Amniotic epithelial cell (primary cell): ENCODE data around the gene SEC14L5.
"Not testable (repeated sequence)": the region's sequence is repeated elsewhere in the genome, so short reads cannot be mapped to it uniquely, and the experiment has no call there.

Experiments
- DNase-seq: peaks from one replicate; pipeline ENCODE4 v3.0.0-alpha.2; 2010; ENCODE audit warnings: low read depth

SEC14L5 gene

DNA sequence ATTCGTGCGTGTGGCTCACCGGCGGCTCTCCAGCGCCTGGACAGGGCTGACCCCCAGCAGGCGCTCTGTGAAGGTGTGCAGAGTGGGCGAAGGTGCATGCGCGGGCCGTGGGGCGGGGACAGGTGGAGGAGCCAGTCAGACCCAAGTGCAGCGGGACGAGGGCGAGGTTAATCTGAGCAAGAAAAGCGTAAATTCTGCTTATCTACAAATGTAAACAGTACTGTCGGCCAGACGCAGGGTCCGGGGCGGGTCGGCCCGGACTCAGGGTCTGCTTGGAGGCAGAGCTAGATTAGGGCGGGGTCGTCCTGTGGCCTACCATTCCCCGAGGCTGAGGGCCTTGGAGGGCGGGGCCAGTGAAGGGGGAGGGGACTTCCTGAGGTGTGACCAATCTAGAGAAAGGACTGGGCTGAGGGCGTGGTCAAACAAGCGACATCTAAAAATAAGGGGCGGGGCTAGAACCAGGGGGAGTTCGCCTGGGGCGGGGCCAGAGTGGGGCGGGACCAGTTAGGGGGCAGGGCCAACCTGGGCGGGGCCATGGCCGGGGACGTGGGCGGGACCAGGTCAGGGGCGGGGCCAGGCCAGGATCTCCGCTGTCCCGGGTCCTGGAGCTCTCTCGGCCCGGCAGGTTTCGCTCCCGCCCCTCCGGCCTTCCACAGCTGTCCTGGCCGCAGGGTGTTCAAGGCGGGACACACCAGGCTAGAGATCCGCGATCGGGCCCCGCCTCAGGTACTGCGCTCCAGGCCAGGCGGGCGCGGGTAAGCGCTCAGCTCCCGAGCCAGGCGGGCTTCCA is at the start of gene SEC14L5:
Gene SEC14L5, plus strand, starts transcription at position 611 of the 790 bp plus-strand sequence. CDS start 994 bp downstream, outside the sequence.
- peak; percentile 94 for DNase-seq

DNA sequence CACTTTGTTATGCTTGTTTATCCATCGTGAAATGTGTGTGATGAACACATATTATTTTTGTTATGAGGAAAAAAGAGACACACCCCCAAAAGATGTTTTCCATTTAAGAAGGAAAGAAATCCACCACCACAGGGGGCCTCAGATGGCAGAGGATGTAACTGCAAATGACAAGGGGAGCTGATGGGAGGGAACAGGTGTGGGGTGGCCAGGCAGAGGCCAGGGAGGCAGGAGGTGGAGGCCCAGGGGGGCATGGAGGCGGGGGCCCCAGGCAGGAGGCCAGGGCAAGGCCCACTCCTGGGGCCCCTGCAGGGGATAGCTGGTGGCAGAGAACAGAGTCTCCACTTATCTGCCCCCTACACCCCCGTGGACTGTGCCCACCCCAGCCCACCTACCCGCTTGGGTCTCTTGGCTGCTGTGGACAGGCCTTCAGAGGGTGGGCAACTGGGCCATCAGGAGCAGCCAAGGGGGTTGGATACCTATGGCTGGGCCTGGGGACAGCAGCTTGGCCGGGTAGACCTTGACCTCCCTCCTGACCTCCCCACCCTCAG is 49.2 kb upstream of the SEC14L5 start:
- DNase-seq: no peak

DNA sequence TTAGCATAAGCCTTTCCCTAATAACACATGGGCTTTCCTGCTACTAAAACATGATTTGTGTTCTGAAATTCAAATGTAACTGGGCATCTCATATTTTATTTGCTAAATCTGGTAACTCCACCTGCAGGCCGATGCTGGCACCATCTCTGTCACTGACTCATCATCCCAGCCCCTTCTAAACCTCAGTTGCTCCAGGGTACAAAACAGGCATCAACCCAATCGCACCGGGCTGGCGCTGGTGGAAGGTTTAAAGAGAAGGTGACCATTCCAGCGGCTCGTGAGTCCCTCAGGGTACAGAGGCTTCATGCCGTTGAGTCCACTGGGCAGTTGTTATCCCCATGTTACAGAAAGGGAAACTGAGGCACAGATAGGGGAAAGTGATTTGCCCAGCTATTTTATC is 48.3 kb upstream of the SEC14L5 start:
- DNase-seq: no peak

DNA sequence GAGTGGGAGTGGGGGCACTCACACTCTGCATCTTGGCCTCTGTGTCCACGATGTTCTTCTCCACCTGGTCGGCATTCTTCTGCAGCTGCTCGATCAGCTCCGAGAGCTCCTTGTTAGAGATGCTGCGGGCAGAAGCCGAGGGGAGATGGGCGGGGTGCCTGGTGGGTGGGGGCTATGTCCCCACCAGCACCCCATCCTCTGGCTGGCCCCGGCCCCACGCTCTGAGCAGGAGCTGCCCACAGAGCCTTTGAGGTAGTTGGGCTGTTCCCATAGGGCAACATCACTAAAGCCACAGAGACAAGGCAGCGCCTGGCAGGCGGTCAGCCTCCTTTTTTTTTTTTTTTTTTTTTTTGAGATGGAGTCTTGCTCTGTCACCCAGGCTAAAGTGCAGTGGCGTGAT is 47.3 kb upstream of the SEC14L5 start:
- DNase-seq: no peak

DNA sequence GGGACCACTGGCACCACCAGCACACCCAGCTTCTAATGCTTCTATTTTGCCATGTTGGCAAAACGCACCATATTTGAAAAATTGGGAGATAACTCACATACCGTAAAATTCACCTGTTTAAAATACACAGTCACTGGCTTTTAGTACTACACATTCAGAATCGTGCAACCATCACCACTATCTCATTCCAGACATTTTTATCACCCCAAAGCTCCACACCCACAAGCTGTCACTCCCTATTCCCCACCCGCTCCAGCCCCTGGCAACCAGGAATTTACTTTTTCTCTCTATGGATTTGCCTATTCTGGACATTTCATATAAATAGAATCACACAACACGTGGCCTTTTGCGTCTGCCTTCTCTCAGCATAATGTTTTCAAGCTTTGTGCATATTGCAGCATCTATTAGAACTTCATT is 46.2 kb upstream of the SEC14L5 start:
- DNase-seq: peak; percentile 91

DNA sequence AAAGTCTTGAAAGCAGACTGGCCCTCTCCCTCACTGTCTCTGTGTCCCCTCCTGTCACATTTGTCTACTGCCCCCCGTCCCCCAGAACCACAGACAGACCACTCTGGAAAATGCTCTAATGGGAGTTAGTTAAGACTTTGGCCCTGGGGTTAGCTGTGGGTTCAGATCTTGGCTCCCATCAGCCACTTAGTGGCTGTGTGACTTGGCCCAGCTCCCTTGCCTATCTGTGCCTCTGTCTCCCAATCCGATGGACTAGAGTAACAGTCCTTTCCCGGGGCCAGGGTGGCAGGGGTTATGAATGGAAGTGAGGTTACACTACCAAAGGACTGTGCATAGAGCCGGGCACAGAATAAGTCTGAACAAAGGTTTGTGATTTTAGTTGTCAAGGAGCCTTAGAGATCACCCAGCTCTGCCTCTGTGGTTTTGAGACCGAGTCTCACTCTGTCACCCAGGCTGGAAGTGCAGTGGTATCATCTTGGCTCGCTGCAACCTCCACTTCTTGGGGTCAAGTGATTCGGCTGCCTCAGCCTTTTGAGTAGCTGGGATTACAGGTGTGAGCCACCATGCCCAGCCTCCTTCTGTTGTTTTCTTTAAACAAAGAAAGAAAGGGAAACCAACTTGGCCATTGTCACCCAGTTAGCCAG is 44.9 kb upstream of the SEC14L5 start:
- no peak for DNase-seq

DNA sequence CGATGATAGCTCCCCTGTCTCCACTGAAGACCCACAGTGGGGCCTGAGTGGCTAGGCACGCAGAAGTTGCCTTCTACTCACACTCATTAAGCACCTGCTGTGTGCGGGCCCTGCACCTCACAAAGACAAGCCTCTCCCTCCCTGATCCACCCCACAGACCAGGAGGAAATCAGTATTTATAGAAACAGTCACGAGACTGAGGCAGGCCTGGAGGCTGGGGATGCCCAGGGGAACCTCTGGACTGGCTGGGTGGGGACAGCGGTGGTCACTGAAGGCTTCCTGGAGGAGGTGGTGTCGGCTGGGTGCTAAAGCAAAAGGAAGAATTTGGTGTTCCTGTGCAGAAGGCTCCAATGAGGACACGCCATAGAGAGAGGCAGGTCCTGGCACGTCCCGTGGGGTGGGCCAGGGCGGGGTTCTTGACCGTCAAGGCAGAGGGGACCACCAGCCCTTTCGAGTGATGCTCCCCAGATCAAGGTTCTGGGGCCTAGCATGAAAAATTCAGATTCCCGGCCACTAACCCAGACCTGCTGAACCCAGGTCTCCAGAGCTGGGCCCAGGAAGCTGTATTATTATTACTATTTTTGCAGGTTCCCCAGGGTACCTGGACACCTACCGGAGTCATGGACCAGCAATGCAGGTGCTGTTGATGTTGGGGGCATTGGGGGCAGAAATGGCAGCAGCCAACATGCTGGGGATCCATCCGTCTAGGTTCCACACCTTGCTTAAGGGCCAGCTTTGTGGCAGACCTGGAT is 44.2 kb upstream of the SEC14L5 start:
- DNase-seq: no peak

DNA sequence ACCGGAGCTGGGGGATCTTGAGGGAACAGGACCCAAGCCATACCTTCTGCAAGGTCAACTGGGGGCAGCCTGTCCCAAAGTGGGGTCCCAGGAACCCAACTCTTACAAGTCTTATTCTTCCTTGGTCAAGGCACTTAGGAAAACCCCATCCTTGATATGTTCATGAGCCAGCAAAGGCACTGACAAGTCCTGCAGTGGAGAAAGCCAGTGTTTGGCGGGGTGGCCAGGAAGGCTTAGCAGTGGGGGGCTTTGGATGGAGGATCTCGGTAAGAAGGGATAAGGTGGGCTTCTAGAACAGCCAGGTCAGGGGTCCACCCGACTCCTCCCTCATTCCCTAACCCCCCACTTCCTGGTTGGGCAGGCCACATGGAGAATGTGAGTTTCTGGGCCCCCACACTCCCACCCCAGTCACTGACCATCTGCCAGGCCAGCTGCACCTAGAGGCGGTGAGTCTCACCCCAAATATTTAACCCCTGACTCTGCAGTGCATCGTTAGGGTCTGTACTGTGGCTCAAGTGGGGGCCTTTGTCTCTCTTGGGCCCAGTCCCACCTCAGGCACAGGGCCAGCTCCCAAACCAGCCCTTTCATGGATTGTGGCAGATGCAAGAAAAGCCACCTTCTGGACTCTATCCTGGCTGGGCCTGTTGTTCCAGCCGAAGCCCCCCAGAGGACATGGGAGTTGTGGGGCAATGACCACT is 43.5 kb upstream of the SEC14L5 start:
- DNase-seq: no peak

DNA sequence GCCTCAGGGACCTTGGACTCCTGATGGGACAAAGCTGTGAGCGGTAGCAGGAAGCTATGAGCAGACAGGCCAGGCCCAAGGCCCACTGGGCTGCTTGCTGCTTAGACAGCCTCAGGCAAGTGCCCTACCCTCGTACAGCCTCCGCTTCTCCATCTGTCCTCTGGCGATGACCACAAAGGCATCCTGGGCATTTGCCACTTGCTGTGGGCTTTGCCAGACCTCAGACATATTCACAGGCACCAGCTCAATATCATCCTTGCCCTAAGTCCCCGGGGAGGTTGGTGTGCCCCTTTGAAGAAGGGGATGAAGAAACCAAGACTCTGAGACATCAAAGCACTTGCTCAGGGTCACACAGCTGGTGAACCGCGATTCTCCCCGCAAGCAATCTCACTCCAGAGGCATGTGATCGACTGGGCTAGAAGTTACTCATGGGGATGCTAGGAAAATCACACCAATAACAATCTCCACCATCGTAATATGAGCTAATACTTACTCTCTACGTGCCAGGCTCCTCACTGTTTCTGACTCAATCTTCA is 42.8 kb upstream of the SEC14L5 start:
- peak; percentile 93 for DNase-seq

DNA sequence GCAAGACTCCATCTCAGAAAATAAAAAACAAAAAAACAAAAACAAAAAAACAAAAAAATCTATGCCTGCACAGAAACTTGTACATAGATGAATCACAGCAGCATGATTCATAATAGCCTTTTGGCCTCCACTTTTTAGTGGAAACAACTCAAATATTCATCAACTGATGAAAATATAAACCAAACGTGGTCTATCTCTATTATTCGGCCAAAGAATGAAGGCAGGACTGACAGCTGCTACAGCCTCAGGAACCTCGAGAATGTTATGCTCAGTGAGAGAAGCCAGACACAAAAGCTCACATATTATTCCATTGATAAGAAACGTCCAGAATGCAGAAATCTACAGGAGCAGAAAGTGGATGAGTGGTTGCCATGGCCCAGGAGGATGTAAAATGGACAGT is 41.0 kb upstream of the SEC14L5 start:
- peak; percentile 91 for DNase-seq

DNA sequence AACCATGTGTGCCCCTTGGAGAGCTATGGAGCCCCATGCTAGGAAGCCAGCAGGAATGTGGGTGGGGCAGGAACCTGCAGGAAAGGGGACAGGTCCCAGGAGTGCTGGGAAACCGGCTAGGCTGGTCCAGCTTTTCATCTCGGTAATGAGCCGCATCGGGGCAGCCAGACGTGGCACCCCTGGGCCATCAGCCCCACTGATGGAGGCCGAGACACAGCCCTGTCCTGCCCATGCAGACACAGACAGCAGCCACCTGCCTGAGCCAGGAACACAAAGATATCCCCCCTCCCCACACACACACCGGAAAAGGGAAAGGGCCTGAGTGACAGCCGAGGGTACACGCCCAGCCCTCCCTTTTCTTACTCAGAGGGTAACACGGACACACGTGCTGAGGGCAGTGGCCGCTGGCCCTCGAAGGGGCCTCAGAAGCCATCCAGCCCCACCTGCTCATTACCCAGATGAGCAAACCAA is 39.3 kb upstream of the SEC14L5 start:
- DNase-seq: no peak

DNA sequence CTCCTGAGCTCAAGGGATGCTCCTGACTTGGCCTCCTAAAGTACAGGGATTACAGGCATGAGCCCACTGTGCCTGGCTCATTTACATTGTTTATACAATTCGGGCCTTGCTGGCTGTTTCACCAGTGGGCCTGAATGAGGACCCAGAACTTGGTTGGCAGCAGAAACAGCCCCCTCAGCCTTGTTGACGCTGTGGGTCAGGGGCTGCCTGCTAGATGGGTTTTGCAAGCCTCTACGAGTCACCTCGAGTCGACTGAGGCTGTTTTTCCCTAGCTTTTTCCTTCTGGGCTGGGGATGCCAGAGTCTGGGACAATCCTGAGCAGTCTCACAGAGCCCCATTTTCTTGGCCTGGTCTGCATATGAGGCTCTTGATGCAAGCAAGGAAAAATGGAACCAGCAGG is 37.3 kb upstream of the SEC14L5 start:
- DNase-seq: peak; percentile 32

DNA sequence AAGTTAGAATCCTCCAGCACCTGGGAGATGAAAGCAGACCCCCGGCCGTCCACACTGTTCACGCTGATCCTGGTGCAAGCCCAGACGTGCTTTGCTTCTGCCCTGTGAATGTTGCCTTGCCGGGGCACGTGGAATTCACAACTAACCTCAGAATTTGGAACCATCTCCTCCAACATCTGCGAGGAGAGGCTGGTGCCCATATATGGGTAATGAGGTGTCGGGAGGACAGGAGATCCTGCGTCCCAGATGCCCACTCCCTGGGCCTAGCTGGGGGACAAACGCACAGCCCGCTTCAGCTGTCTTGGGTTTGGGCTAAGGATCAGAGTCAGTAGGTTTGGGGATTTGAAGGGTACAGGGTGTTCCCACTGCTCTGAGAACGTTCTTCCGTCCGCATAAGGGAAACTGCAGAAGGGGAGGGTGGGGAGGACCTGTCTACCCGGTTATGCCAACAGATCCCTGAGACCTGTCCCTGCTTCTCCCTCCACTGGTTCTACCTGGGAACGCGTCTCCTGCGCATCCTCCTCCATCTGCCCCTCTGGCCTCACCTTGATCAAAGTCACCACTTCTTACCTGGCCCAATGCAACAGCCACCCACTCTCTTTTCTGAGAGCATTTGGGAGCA is 35.3 kb upstream of the SEC14L5 start:
- DNase-seq: no peak

DNA sequence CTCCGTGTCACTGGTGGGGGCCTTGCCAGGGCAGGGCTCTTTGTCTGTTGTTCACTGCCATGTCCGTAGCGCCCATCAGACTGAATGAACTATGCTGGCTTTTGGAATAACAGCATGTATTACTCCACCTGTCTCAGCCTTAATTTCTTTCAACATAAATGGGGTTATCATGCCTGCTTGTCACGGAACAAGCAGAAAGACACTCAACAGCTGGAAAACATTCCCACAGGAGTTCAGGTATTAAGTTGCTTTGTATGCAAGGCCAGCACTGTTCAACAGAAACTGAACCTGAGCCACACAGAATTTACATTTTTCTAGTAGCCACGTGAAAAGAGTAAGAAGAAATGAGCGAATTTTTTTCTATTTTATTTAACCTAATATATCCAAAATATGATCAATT is 34.3 kb upstream of the SEC14L5 start:
- DNase-seq: no peak

DNA sequence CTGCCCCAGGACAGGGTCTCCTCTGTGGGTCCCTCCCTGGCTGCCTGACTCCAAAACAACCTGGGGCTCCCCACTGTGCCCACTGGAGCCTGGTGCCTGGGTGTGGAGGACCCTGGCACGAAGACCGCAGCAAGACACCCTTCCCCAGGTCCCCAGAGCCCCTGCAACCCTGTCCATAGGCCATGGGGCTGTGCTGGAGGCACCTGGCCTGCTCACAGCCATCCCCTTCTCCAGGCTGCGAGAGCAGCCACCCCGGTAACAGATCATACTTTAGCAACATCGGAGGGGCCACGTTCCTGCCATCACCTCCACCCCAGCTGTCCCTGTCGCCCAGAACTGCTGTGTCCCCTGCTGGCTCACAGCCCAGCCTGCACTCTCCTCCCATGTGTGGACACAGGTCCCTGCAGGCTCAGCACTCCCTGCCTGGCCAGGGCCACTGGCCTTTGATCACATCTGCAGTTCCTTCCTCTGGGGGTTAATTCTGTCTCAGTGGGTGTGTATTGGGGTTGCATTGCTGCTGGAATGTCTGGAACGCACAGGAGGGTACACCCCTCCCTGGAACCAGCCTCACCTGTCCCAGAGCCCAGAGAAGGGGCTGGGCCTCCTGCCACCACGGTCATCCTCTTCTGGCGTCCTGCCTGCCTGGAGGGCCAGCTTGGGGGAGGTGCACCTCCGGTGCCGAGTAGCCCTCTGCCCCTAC is 33.4 kb upstream of the SEC14L5 start:
- no peak for DNase-seq

DNA sequence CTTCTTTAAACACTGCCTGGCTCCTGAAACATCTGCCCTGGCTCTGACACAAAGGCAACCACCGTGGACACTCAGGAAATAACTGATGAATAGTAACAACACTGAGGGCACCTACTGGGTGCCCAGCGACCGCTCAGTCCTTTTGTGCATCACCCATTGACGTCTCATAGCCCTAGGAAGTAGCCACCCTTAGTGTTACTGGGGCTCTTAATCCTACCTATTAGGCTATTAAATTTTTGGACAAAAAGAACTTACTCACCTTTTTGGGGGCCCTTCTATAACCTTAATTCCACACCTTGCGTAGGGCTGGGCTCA is 32.9 kb upstream of the SEC14L5 start:
- no peak for DNase-seq

DNA sequence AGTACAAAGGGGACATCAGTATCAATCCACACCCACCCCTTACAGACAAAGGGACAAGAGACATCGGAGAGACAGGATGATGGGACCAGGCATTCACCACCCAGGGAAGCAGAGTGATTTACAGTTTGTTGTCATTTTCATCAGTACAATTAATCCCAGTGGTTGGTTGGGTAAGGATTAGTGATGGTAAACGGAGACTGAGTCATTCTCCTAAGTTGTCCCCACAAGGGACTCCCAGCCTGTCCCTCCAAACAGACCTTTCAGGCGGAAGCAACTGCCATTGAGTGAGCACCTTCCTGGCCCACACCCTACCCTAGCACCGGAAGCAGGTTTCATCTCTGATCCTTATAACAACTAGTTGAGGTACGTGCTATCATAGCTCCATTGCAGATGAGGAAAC is 32.3 kb upstream of the SEC14L5 start:
- DNase-seq: peak; percentile 42

DNA sequence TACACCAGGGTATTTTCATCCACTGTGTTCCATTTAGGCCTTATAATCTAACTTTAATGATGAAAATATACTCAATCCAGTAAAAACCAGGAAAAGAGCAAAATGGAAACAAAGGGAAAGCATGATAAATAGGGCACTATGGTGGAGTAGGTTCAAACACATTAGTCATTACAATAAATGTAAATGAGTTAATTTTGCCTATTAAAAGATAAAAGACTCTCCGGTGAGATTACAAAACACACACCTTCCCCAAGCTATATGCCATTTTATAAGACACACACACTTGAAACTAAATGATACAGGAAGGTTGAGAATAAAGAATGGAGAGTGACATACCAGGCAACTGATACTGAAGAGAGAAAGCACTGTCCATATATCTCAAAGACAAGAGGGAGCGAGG is 31.2 kb upstream of the SEC14L5 start:
- DNase-seq: no peak

DNA sequence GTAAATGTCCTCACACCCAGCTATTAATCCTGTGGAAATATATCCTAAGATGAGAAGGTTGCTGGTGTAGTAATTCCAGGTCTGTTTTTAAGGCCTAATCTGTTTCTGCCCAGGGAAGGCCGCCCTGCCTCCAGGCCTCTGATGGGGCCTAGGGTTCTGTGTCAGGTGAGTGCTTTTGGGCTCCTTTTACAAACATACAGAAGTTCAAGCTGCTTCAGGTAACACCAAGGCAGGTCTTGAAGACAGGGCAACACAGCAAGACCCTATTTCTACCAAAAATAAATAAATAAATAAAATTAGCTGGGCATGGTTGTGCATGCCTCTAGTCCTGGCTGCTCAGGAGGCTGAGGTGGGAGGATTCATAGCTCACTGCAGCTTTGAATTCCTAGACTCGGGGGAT is 30.5 kb upstream of the SEC14L5 start:
- DNase-seq: no peak

DNA sequence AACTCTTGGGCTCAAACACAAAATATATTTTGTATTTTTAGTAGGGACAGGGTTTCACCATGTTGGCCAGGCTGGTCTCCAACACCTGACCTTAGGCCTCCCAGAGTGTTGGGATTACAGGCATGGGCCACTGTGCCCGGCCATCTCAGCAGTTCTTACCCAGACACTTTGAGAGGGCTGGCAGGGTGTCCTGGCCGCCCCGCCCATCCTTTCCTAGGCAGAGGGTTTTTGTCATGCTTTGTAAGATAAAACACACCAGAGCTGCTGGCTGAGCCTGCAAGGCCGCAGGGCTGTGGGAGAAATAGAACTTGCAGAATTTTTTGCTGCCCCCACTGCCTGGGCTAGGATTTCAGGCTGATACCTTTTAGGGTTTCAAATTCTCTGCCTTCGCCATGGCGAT is 29.9 kb upstream of the SEC14L5 start:
- no peak for DNase-seq

DNA sequence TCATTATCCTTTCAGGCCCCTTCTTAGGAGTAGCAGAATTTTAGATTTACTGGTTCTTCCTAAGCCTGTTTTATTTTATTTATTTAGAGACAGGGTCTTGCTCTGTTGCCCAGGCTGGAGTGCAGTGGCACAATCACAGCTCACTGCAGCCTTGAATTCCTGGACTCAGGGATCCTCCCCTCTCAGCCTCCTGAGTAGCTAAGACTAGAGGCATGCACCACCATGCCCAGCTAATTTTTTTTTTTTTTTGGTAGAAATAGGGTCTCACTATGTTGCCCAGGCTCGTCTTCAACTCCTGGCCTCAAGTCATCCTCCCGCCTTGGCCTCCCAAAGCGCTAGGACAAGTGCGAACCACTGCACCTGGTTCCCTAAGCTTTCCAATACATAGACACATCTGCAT is 28.5 kb upstream of the SEC14L5 start:
- DNase-seq: not testable (repeated sequence)
